ENCODE measurements around the gene DPP10. TPM values are rescaled to one million over a fixed set of nuclear protein-coding genes. Genes with fewer than 3 reads are reported as not detected.

Gene DPP10
- total RNA-seq, 1 experiment from 2014 or later: not detected

DNA sequence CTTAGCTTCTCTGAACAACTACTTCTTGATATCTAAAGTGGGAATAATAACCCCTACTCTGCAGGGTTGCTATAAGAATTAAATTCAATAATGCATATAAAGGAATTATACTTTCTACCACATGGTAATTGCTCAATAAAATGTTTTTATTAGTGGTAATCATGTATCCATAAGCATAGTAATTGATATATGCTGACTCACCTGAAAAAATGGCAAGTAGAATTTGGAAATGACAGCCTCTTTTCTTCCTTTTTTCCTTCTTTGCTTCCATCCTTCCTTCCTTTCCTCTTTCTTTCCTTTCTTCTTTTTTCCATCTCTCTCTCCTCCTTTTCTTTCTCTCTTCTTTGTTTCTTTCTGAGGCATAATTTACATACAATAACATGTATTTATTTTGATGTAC, 65.3 kb downstream of the DPP10 start:
- no peaks in the 10 kb centered on the region for H3K9me3 ChIP-seq (ENCODE audit: control insufficient read depth, insufficient read depth, low read depth, low read length)
- 0 out of 2 replicates have a peak, but pooled peaks cover 2% of the 10 kb centered on the region for H3K27me3 ChIP-seq (ENCODE audit: control insufficient read depth, insufficient read depth, low read length)
- no peak overlapping the region for H3K27ac ChIP-seq (ENCODE audit: low read length)
- in situ Hi-C loops (cut with HindIII; ENCODE audit: low pct_unique_long_range_greater_than_20kb, low sequenced_read_pairs) (no loop called here), intact Hi-C loops (cut with micrococcal nuclease; ENCODE audit: unreplicated experiment) (no loop called here)
- no peak overlapping the region for H3K4me3 ChIP-seq (ENCODE audit: low read depth in 2 of 2, low read length in 2 of 2)
- CTCF ChIA-PET: no interaction called here
- no peak for DNase-seq (ENCODE audit: low read depth, low spot score)
- POLR2A ChIA-PET: no interaction called here
- no peaks in the 10 kb centered on the region for H3K4me1 ChIP-seq (ENCODE audit: control insufficient read depth, insufficient read depth, low read length)
- no peaks in the 10 kb centered on the region for H3K36me3 ChIP-seq (ENCODE audit: control insufficient read depth, insufficient read depth, low read length)
- ATAC-seq: no peak
- BruUV-seq (replicated peaks): no TSS peak
- TF ChIP-seq TCF7L2 (IDR thresholded peaks at IDR 0.05; ENCODE audit: low read depth, low read length): no peak
- TF ChIP-seq POLR2AphosphoS5 (IDR thresholded peaks at IDR 0.05; ENCODE audit: low read depth, low read length): no peak
- no peak for TF ChIP-seq SIN3A (IDR thresholded peaks at IDR 0.05; ENCODE audit: borderline replicate concordance, insufficient read depth, low read depth, low read length)
- TF ChIP-seq, protein P1, sequence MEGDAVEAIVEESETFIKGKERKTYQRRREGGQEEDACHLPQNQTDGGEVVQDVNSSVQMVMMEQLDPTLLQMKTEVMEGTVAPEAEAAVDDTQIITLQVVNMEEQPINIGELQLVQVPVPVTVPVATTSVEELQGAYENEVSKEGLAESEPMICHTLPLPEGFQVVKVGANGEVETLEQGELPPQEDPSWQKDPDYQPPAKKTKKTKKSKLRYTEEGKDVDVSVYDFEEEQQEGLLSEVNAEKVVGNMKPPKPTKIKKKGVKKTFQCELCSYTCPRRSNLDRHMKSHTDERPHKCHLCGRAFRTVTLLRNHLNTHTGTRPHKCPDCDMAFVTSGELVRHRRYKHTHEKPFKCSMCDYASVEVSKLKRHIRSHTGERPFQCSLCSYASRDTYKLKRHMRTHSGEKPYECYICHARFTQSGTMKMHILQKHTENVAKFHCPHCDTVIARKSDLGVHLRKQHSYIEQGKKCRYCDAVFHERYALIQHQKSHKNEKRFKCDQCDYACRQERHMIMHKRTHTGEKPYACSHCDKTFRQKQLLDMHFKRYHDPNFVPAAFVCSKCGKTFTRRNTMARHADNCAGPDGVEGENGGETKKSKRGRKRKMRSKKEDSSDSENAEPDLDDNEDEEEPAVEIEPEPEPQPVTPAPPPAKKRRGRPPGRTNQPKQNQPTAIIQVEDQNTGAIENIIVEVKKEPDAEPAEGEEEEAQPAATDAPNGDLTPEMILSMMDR (IDR thresholded peaks at IDR 0.05): no peak
- TF ChIP-seq, protein P2, sequence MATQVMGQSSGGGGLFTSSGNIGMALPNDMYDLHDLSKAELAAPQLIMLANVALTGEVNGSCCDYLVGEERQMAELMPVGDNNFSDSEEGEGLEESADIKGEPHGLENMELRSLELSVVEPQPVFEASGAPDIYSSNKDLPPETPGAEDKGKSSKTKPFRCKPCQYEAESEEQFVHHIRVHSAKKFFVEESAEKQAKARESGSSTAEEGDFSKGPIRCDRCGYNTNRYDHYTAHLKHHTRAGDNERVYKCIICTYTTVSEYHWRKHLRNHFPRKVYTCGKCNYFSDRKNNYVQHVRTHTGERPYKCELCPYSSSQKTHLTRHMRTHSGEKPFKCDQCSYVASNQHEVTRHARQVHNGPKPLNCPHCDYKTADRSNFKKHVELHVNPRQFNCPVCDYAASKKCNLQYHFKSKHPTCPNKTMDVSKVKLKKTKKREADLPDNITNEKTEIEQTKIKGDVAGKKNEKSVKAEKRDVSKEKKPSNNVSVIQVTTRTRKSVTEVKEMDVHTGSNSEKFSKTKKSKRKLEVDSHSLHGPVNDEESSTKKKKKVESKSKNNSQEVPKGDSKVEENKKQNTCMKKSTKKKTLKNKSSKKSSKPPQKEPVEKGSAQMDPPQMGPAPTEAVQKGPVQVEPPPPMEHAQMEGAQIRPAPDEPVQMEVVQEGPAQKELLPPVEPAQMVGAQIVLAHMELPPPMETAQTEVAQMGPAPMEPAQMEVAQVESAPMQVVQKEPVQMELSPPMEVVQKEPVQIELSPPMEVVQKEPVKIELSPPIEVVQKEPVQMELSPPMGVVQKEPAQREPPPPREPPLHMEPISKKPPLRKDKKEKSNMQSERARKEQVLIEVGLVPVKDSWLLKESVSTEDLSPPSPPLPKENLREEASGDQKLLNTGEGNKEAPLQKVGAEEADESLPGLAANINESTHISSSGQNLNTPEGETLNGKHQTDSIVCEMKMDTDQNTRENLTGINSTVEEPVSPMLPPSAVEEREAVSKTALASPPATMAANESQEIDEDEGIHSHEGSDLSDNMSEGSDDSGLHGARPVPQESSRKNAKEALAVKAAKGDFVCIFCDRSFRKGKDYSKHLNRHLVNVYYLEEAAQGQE (IDR thresholded peaks at IDR 0.05; ENCODE audit: insufficient read depth in 1 of 2, low read depth in 2 of 2, low read length in 1 of 2): no peak

GRCh38 chr2:114515882-114516281, 73.4 kb downstream of the DPP10 start:
- Histone ChIP-seq H3K27me3 (ENCODE audit: control insufficient read depth, insufficient read depth, low read length) (no peaks in the 10 kb centered on the region), H3K27ac (ENCODE audit: low read length) (no peak overlapping the region), H3K9me3 (ENCODE audit: control insufficient read depth, insufficient read depth, low read depth, low read length) (no peaks in the 10 kb centered on the region), H3K4me3 (ENCODE audit: low read depth in 2 of 2, low read length in 2 of 2) (no peak overlapping the region), H3K4me1 (ENCODE audit: control insufficient read depth, insufficient read depth, low read length) (no peaks in the 10 kb centered on the region), H3K36me3 (ENCODE audit: control insufficient read depth, insufficient read depth, low read length) (no peaks in the 10 kb centered on the region)
- ChIA-PET CTCF (no interaction called here), POLR2A (no interaction called here)
- ATAC-seq (no peak), DNase-seq (ENCODE audit: low read depth, low spot score) (no peak)
- TF ChIP-seq, protein P1 (IDR thresholded peaks at IDR 0.05): no peak
- TF ChIP-seq SIN3A (IDR thresholded peaks at IDR 0.05; ENCODE audit: borderline replicate concordance, insufficient read depth, low read depth, low read length) (no peak), TCF7L2 (IDR thresholded peaks at IDR 0.05; ENCODE audit: low read depth, low read length) (no peak), POLR2AphosphoS5 (IDR thresholded peaks at IDR 0.05; ENCODE audit: low read depth, low read length) (no peak)
- TF ChIP-seq, protein P2 (IDR thresholded peaks at IDR 0.05; ENCODE audit: insufficient read depth in 1 of 2, low read depth in 2 of 2, low read length in 1 of 2): no peak
- no TSS peak for BruUV-seq (replicated peaks)
- intact Hi-C loops (cut with micrococcal nuclease; ENCODE audit: unreplicated experiment): no loop called here
- in situ Hi-C loops (cut with HindIII; ENCODE audit: low pct_unique_long_range_greater_than_20kb, low sequenced_read_pairs): no loop called here
